K562 (cell line): ENCODE measurements around the gene CXCL5. TPM values are rescaled to one million over a fixed set of nuclear protein-coding genes. Genes with fewer than 3 reads are reported as not detected.

Experiments used
- GMEB1 ChIP-seq: fragments of 250-450 bp; sonication (Bioruptor Pico); IDR thresholded peaks from 2 replicates; pipeline ENCODE4 v1.4.0; 2020; ENCODE audit warnings: mild to moderate bottlenecking
- HMGN3 ChIP-seq: IDR thresholded peaks from 2 replicates; pipeline ENCODE4 v1.6.1; 2011; ENCODE audit warnings: borderline replicate concordance, low read depth, mild to moderate bottlenecking, mixed read lengths, low read length; ENCODE audit not compliant: insufficient read length; ENCODE audit errors: extremely low read depth
- U2AF2 ChIP-seq: fragments of 200-400 bp; formaldehyde crosslinking; optimal IDR thresholded peaks from 2 replicates; pipeline ENCODE3; 2017; ENCODE audit warnings: low read depth, mild to moderate bottlenecking, low read length
- ZBTB40 ChIP-seq, 2 experiments: fragments of 450-650 bp in 1 of 2; sonication (generic) in 1 of 2; formaldehyde crosslinking in 1 of 2; IDR thresholded peaks; 2 replicates each; pipeline versions ENCODE4 v1.7.1 to v1.9.0; 2016 to 2022; ENCODE audit warnings: inconsistent platforms in 1 of 2, mild to moderate bottlenecking in 1 of 2, missing genetic modification reagents in 1 of 2
- polyA plus RNA-seq, 8 experiments: library from polyadenylated mRNA; depleted of rRNA in 4 of 8; stranded (reverse) in 5 of 8; unstranded in 3 of 8; fragments of >200 nt; fragmentation: Nextera tagmentation in 2 of 8; fragmentation: Illumina TruSeq in 1 of 8; extraction: Ambion mirVana in 2 of 8; extraction: Trizol in 1 of 8; gene quantifications; 2 replicates each; pipeline versions ENCODE4 v1.2.1 to v1.2.3, GENCODE V29; 2011 to 2014; ENCODE audit warnings: inconsistent platforms in 1 of 8, missing spikeins in 1 of 8
- total RNA-seq, 7 experiments: library from RNA; depleted of rRNA in 6 of 7; stranded (reverse); fragments of >200 nt in 6 of 7; fragmentation: Illumina TruSeq in 2 of 7; extraction: Trizol in 2 of 7; gene quantifications; 2 replicates each; pipeline versions ENCODE4 v1.2.1 to v1.2.3, GENCODE V29; 2011 to 2021; ENCODE audit warnings: low replicate concordance in 1 of 7

The CXCL5 gene
- total and polyA plus RNA-seq, 9 of the 15 experiments (the other 6 are each of a cell fraction or from before 2014, with no cell fraction given): not detected

GRCh38 chr4:74004668-74005067 lies 6.2 kb upstream of the CXCL5 start (continued):
- TF ChIP-seq ZBTB40 (IDR thresholded peaks at IDR 0.05): 0 out of 2 replicates have a peak, but pooled peaks have one; percentile 20
- no peak for TF ChIP-seq ZBTB40 (CRISPR knock-in tag; IDR thresholded peaks at IDR 0.05)
- no peak for TF ChIP-seq HMGN3
- no peak for TF ChIP-seq GMEB1 (CRISPR knock-in tag)
- no peak for TF ChIP-seq U2AF2
